CD4-positive, alpha-beta T cell (primary cell): ENCODE data around the gene FOSL1. TPM values are rescaled to one million over a fixed set of nuclear protein-coding genes. Genes with fewer than 3 reads are reported as not detected.

Experiments
- ATAC-seq: fragments of 200-7000 bp; cut with Tn5 transposase; one replicate; pipeline ENCODE4 v1.10.0; 2022; ENCODE audit warnings: mild to moderate bottlenecking; ENCODE audit not compliant: poor library complexity
- CTCF ChIA-PET: fragments of 350-600 bp; sonication (Branson Sonifier 250); formaldehyde crosslinking; loops from one replicate; lab custom pipeline; 2021; ENCODE audit warnings: antibody characterized with exemption, inconsistent platforms; lab: Charles Lee
- POLR2A ChIA-PET: fragments of 350-600 bp; sonication (Branson Sonifier 250); formaldehyde crosslinking; loops from one replicate; lab custom pipeline; 2021; ENCODE audit warnings: antibody characterized with exemption, inconsistent platforms; lab: Charles Lee
- DNase-seq, 14 experiments: peaks; one replicate each; pipeline ENCODE4 v3.0.0-alpha.2; 2013 to 2020; ENCODE audit warnings: mixed read lengths in 2 of 14
- H3K27ac ChIP-seq, 2 donors: one replicate each; pipeline versions ENCODE4 v1.5.1 to v1.7.0; 2013; ENCODE audit warnings: low read length in 2 of 2, low read depth in 1 of 2, mild to moderate bottlenecking in 1 of 2
- H3K27me3 ChIP-seq, 2 experiments: 1 replicate in 1 of 2; 2 replicates in 1 of 2; pipeline versions ENCODE4 v1.6.1 to v1.7.0; 2013; ENCODE audit warnings: low read length in 2 of 2, control low read depth in 1 of 2, mild to moderate bottlenecking in 1 of 2, moderate library complexity in 1 of 2; ENCODE audit not compliant: insufficient read depth in 2 of 2, control insufficient read depth in 1 of 2
- H3K36me3 ChIP-seq: one replicate; pipeline ENCODE4 v1.6.1; 2013; ENCODE audit warnings: low read length, control low read depth; ENCODE audit not compliant: insufficient read depth
- H3K4me1 ChIP-seq: one replicate; pipeline ENCODE4 v1.6.1; 2013; ENCODE audit warnings: low read length, control low read depth; ENCODE audit not compliant: insufficient read depth
- H3K4me3 ChIP-seq: one replicate; pipeline ENCODE4 v1.5.1; 2013; ENCODE audit warnings: mild to moderate bottlenecking, low read length, moderate library complexity
- H3K9me3 ChIP-seq, 2 experiments: 1 replicate in 1 of 2; 2 replicates in 1 of 2; pipeline versions ENCODE4 v1.6.1 to v1.7.0; 2013; ENCODE audit warnings: low read length in 2 of 2, mild to moderate bottlenecking in 2 of 2, control low read depth in 1 of 2, moderate library complexity in 1 of 2; ENCODE audit not compliant: control insufficient read depth in 1 of 2, insufficient read depth in 1 of 2
- H3K27ac Mint-ChIP-seq: one replicate; pipeline ENCODE4 v1.8.0; 2020; ENCODE audit warnings: mixed read lengths
- H3K27me3 Mint-ChIP-seq: one replicate; pipeline ENCODE4 v1.8.0; 2021; ENCODE audit warnings: mixed read lengths
- H3K36me3 Mint-ChIP-seq: one replicate; pipeline ENCODE4 v1.8.0; 2021; ENCODE audit warnings: low read depth, mixed read lengths
- H3K4me1 Mint-ChIP-seq: one replicate; pipeline ENCODE4 v1.8.0; 2021; ENCODE audit warnings: low read depth, mixed read lengths
- H3K4me3 Mint-ChIP-seq: one replicate; pipeline ENCODE4 v1.8.0; 2020; ENCODE audit warnings: mild to moderate bottlenecking, mixed read lengths
- H3K9me3 Mint-ChIP-seq: one replicate; pipeline ENCODE4 v1.8.0; 2020; ENCODE audit warnings: mixed read lengths
- intact Hi-C, 2 experiments: fragments of 100-400 bp; cut with DNase I in 1 of 2; cut with micrococcal nuclease in 1 of 2; formaldehyde crosslinking; loops; one replicate each; pipeline versions ENCODE4 v1.15.1 to v1.9.0; 2023 to 2025; cut with DNase I, micrococcal nuclease
- total RNA-seq, 174 experiments: library from RNA in 2 of 174; stranded (reverse) in 2 of 174; gene quantifications; one replicate each; pipeline ENCODE4 v1.2.3 and lab custom pipeline; 2021 to 2026
- TF ChIP-seq, protein P1 (sequence below): fragments of 200-600 bp; IDR thresholded peaks from one replicate; pipeline ENCODE4 v1.8.0; 2022; ENCODE audit warnings: antibody characterized with exemption, mild to moderate bottlenecking

The FOSL1 gene
- total RNA-seq, 2 experiments from 2014 or later, result 1.8 to 2.2 TPM

DNA sequence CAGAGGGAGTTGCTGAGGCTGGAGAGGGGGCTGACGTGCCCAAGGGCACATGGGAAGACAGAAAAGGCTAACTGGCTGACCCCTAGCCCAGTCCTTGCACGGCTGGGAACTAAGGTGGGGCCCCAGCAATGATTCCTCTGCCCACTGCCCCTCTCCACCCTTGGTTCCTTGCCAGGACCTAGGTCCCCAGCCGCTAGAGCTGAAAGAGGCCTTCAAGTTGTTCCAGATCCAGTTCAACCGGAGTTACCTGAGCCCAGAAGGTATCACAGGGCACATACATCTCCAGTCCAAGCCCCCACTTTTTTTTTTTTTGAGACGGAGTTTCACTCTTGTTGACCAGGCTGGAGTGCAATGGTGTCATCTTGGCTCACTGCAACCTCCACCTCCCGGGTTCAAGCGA is 20.2 kb downstream of the FOSL1 start:
- Histone ChIP-seq H3K4me3 (peak overlapping the region; percentile 50), H3K36me3 (peaks cover 27% of the 10 kb centered on the region), H3K27ac (peak overlapping the region; percentile 9 to 41), H3K9me3 (no peaks in the 10 kb centered on the region), H3K27me3 (no peaks in the 10 kb centered on the region), H3K4me1 (peaks cover 56% of the 10 kb centered on the region)
- TF ChIP-seq, protein P1, sequence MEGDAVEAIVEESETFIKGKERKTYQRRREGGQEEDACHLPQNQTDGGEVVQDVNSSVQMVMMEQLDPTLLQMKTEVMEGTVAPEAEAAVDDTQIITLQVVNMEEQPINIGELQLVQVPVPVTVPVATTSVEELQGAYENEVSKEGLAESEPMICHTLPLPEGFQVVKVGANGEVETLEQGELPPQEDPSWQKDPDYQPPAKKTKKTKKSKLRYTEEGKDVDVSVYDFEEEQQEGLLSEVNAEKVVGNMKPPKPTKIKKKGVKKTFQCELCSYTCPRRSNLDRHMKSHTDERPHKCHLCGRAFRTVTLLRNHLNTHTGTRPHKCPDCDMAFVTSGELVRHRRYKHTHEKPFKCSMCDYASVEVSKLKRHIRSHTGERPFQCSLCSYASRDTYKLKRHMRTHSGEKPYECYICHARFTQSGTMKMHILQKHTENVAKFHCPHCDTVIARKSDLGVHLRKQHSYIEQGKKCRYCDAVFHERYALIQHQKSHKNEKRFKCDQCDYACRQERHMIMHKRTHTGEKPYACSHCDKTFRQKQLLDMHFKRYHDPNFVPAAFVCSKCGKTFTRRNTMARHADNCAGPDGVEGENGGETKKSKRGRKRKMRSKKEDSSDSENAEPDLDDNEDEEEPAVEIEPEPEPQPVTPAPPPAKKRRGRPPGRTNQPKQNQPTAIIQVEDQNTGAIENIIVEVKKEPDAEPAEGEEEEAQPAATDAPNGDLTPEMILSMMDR, result no peak
- CTCF ChIA-PET, result interaction anchor here (0.7 to 2.1 kb wide), 3 partner anchors 8 to 20 kb away, joined by 3 to 8 read pairs (median 4); partner anchors contain the start of genes FIBP and MUS81
- Mint-ChIP-seq H3K36me3 (peaks cover 24% of the 10 kb centered on the region), H3K27me3 (no peaks in the 10 kb centered on the region), H3K4me3 (no peak overlapping the region), H3K4me1 (peaks cover 21% of the 10 kb centered on the region), H3K9me3 (no peaks in the 10 kb centered on the region), H3K27ac (peak overlapping the region; percentile 42)
- POLR2A ChIA-PET, result interaction anchor here (0.8 to 2.4 kb wide), 4 partner anchors 9 to 21 kb away, joined by 3 to 11 read pairs (median 4); partner anchors contain the start of genes CCDC85B, FIBP and MUS81
- DNase-seq (no peak), ATAC-seq (no peak)
- intact Hi-C loops, result loop anchor here in 1 of 2 experiments (10.0 kb wide), 1 partner anchor 165 kb away; the partner anchor contains the start of gene KAT5

- H3K4me3 Mint-ChIP-seq, result peak within 1 kb of the TSS; percentile 42
- TF ChIP-seq, protein P1, result no peak
- peak within 1 kb of the TSS; percentile 9 to 41 for H3K27ac ChIP-seq
- ChIA-PET CTCF (interaction anchor here (1.2 to 2.1 kb wide), 2 partner anchors 9 to 20 kb away, joined by 3 to 8 read pairs; partner anchors contain the start of genes FIBP and MUS81), POLR2A (interaction anchor here (0.8 to 2.4 kb wide), 5 partner anchors 8 to 20 kb away, joined by 3 to 11 read pairs (median 4); partner anchors contain the start of genes CCDC85B, FIBP and MUS81)
- no peaks in the 10 kb centered on the region for H3K27me3 ChIP-seq
- peaks cover 20% of the 10 kb centered on the region for H3K36me3 Mint-ChIP-seq
- DNase-seq (peak in 7 of 14 experiments; percentile 29 to 82 (median 61)), ATAC-seq (peak; percentile 63)
- peaks cover 52% of the 10 kb centered on the region for H3K4me1 ChIP-seq
- H3K4me1 Mint-ChIP-seq, result peaks cover 17% of the 10 kb centered on the region
- no peaks in the 10 kb centered on the region for H3K27me3 Mint-ChIP-seq
- peak within 1 kb of the TSS; percentile 44 for H3K27ac Mint-ChIP-seq
- peaks cover 24% of the 10 kb centered on the region for H3K36me3 ChIP-seq
- H3K9me3 Mint-ChIP-seq, result no peaks in the 10 kb centered on the region
- peak within 1 kb of the TSS; percentile 50 for H3K4me3 ChIP-seq
- intact Hi-C loops, result loop anchor here in 1 of 2 experiments (10.0 kb wide), 1 partner anchor 165 kb away; the partner anchor contains the start of gene KAT5
- no peaks in the 10 kb centered on the region for H3K9me3 ChIP-seq
Observed at GRCh38 chr11:65879617-65880016, 20.6 kb downstream of the FOSL1 start, which contains the start of gene CTSW. CTSW (plus strand) TSS chr11:65879837; CDS start chr11:65879855, 18 bp downstream.

GRCh38 chr11:65873318-65874156 is 26.7 kb downstream of the FOSL1 start:
- H3K4me3 ChIP-seq, result peak overlapping the region; percentile 60

More at GRCh38 chr11:65873318-65874156, 26.7 kb downstream of the FOSL1 start:
- POLR2A ChIA-PET, result interaction anchor here (0.6 to 7.1 kb wide), 12 partner anchors 11 to 738 kb away, joined by 3 to 137 read pairs (median 4); partner anchors contain the start of genes BBS1, C11orf68, CCDC85B and CFL1
- Mint-ChIP-seq H3K4me1 (peaks cover 16% of the 10 kb centered on the region), H3K27ac (peak overlapping the region; percentile 83), H3K4me3 (peak overlapping the region; percentile 89), H3K27me3 (no peaks in the 10 kb centered on the region), H3K9me3 (no peaks in the 10 kb centered on the region), H3K36me3 (no peaks in the 10 kb centered on the region)
- peak; percentile 92 to 99 (median 96) for DNase-seq
- Histone ChIP-seq H3K4me1 (peaks cover 51% of the 10 kb centered on the region), H3K27ac (peak overlapping the region; percentile 78 to 81), H3K27me3 (no peaks in the 10 kb centered on the region), H3K9me3 (no peaks in the 10 kb centered on the region), H3K36me3 (no peaks in the 10 kb centered on the region)
- CTCF ChIA-PET, result interaction anchor here (1.6 to 2.3 kb wide), 4 partner anchors 10 to 161 kb away, joined by 6 to 21 read pairs (median 18); partner anchors contain the start of genes CCDC85B, FIBP, KAT5 and MUS81
- peak; percentile 95 for ATAC-seq
- intact Hi-C loops, result loop anchor here (1.0 to 2.0 kb wide), 3 partner anchors 13 to 46 kb away; partner anchors contain the start of genes MUS81 (in 2 of the 2), C11orf68 (in 1 of the 2), DRAP1 (in 1 of the 2) and FIBP (in 1 of the 2)
- TF ChIP-seq, protein P1, result no peak
